SU-DHL-6 (cell line): ENCODE measurements around the gene ASTN2.

Experiments used
- H2AFZ ChIP-seq: fragments of 200-600 bp; sonication (generic); 2 replicates; pipeline ENCODE4 v1.6.1; 2014; ENCODE audit warnings: low read depth, mild to moderate bottlenecking, moderate library complexity, mixed read lengths, antibody characterized with exemption, low read length; ENCODE audit not compliant: severe bottlenecking
- H3F3A ChIP-seq: fragments of 200-600 bp; shearing (Covaris generic); 2 replicates; pipeline ENCODE4 v1.6.0; 2016; ENCODE audit warnings: antibody characterized with exemption, mild to moderate bottlenecking; ENCODE audit not compliant: insufficient read depth
- H3K27ac ChIP-seq: fragments of 200-600 bp; sonication (generic); 2 replicates; pipeline ENCODE4 v1.5.1; 2016; ENCODE audit warnings: low read depth, mild to moderate bottlenecking, low read length, moderate library complexity, mixed read lengths
- H3K27me3 ChIP-seq: fragments of 200-600 bp; sonication (generic), shearing (Covaris generic); 2 replicates; pipeline ENCODE4 v1.6.0; 2014; ENCODE audit warnings: mild to moderate bottlenecking, low read length
- H3K36me3 ChIP-seq: fragments of 200-600 bp; sonication (generic); 2 replicates; pipeline ENCODE4 v1.6.1; 2014; ENCODE audit warnings: mild to moderate bottlenecking, low read length, mixed read lengths
- H3K4me2 ChIP-seq: fragments of 300-600, 200-600 bp; shearing (Covaris generic), sonication (generic); 2 replicates; pipeline ENCODE4 v1.6.0; 2014; ENCODE audit warnings: low read length, low read depth, mild to moderate bottlenecking; ENCODE audit not compliant: poor library complexity, severe bottlenecking
- H3K4me3 ChIP-seq: fragments of 200-600 bp; sonication (generic); 2 replicates; pipeline ENCODE4 v1.5.1; 2014; ENCODE audit warnings: antibody characterized with exemption, low read length, mild to moderate bottlenecking, mixed read lengths; ENCODE audit not compliant: insufficient read depth, poor library complexity, severe bottlenecking
- H3K79me2 ChIP-seq: fragments of 200-600 bp; sonication (generic); 2 replicates; pipeline ENCODE4 v1.6.1; 2014; ENCODE audit warnings: mild to moderate bottlenecking, low read length, moderate library complexity; ENCODE audit not compliant: insufficient read depth
- H3K9ac ChIP-seq: fragments of 200-600 bp; sonication (generic); 2 replicates; pipeline ENCODE4 v1.7.0; 2014; ENCODE audit warnings: mild to moderate bottlenecking, low read length
- H3K9me2 ChIP-seq: fragments of 200-600 bp; sonication (generic); replicated peaks from 2 replicates; pipeline ENCODE4 v1.6.1; 2014; ENCODE audit warnings: low read length; ENCODE audit not compliant: insufficient read depth
- H3K9me3 ChIP-seq: fragments of 200-600 bp; sonication (generic); 2 replicates; pipeline ENCODE4 v1.6.1; 2014; ENCODE audit warnings: low read length, mixed read lengths; ENCODE audit not compliant: insufficient read depth
- H4K20me1 ChIP-seq: fragments of 200-600 bp; sonication (generic); 2 replicates; pipeline ENCODE4 v1.6.1; 2014; ENCODE audit warnings: low read depth, mild to moderate bottlenecking, antibody characterized with exemption, low read length, moderate library complexity, mixed read lengths
- CTCF ChIP-seq: fragments of 200-600 bp; sonication (generic); IDR thresholded peaks from one replicate; pipeline ENCODE4 v1.5.1; 2017; ENCODE audit warnings: antibody characterized with exemption, mild to moderate bottlenecking, low read length, moderate library complexity; ENCODE audit not compliant: insufficient read depth, poor library complexity, severe bottlenecking
- EZH2phosphoT487 ChIP-seq: fragments of 200-600 bp; sonication (generic), shearing (Covaris generic); conservative IDR thresholded peaks from 2 replicates; pipeline ENCODE4 v1.6.1; 2018; ENCODE audit warnings: mild to moderate bottlenecking, antibody characterized with exemption, low read length, moderate library complexity, mixed read lengths

ASTN2 gene

GRCh38 chr9:117448066-117448465, 33.2 kb upstream of the ASTN2 start:
- no peak overlapping the region for H3K27ac ChIP-seq
- no peak overlapping the region for H2AFZ ChIP-seq
- no peaks in the 10 kb centered on the region for H4K20me1 ChIP-seq
- no peaks in the 10 kb centered on the region for H3F3A ChIP-seq
- H3K9ac ChIP-seq = no peak overlapping the region
- no peaks in the 10 kb centered on the region for H3K27me3 ChIP-seq
- H3K9me2 ChIP-seq = no peaks in the 10 kb centered on the region
- no peak overlapping the region for H3K4me2 ChIP-seq
- H3K79me2 ChIP-seq = no peaks in the 10 kb centered on the region
- TF ChIP-seq CTCF (no peak), EZH2phosphoT487 (no peak)
- H3K9me3 ChIP-seq = no peaks in the 10 kb centered on the region
- H3K36me3 ChIP-seq = no peaks in the 10 kb centered on the region
- H3K4me3 ChIP-seq = no peak overlapping the region

GRCh38 chr9:117445631-117446030, 30.8 kb upstream of the ASTN2 start:
- no peaks in the 10 kb centered on the region for H3K27me3 ChIP-seq
- H4K20me1 ChIP-seq = no peaks in the 10 kb centered on the region
- H2AFZ ChIP-seq = no peak overlapping the region
- H3K9me3 ChIP-seq = no peaks in the 10 kb centered on the region
- no peaks in the 10 kb centered on the region for H3K9me2 ChIP-seq
- H3K79me2 ChIP-seq = no peaks in the 10 kb centered on the region
- TF ChIP-seq CTCF = no peak
- no peak for TF ChIP-seq EZH2phosphoT487
- no peak overlapping the region for H3K4me3 ChIP-seq
- H3F3A ChIP-seq = no peaks in the 10 kb centered on the region
- H3K4me2 ChIP-seq = no peak overlapping the region
- no peak overlapping the region for H3K9ac ChIP-seq
- H3K27ac ChIP-seq = no peak overlapping the region
- no peaks in the 10 kb centered on the region for H3K36me3 ChIP-seq

DNA sequence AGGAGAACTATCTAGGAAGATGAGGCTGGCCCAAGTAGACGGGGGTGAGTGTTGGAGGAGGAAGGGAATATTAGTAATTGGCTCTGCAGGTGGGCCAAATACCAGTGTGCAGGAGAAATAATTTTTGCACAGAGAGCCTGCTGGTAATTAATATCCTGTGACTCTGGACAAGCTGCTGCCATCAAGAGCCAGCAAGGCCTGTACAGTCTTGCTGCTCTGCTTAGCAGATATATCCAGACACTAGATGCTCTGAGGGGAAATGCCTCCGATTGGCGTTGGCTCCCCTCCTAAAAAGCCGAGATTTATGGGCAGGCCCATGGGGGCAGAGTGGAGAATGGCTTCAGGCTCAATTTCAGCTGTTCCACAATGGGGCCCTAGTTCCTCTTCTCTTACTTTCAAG, 29.6 kb upstream of the ASTN2 start:
- no peaks in the 10 kb centered on the region for H3F3A ChIP-seq
- no peaks in the 10 kb centered on the region for H3K9me3 ChIP-seq
- no peak overlapping the region for H3K9ac ChIP-seq
- no peaks in the 10 kb centered on the region for H4K20me1 ChIP-seq
- H3K4me3 ChIP-seq = no peak overlapping the region
- H3K9me2 ChIP-seq = no peaks in the 10 kb centered on the region
- H3K36me3 ChIP-seq = no peaks in the 10 kb centered on the region
- H3K79me2 ChIP-seq = no peaks in the 10 kb centered on the region
- no peak for TF ChIP-seq CTCF
- no peak for TF ChIP-seq EZH2phosphoT487
- H3K27ac ChIP-seq = no peak overlapping the region
- no peak overlapping the region for H3K4me2 ChIP-seq
- no peak overlapping the region for H2AFZ ChIP-seq
- no peaks in the 10 kb centered on the region for H3K27me3 ChIP-seq

DNA sequence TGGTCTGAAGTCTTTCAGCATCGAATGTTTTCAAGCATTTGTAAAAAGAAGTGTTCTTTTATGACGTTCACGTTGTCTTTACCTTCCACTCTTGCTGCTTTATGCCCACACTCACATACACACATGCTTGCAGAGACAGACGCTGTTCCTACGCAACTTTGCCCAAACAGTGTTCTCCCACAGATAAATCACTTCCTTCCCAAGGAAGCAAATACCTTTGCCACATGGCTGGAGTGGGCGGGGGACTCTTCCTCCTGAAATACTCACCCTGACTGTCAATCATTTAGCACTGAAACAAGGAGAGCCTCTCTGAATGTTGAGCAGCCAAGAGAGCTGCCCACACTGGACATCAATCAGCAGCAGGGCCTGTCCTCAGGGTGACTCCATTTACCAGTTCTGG, 22.4 kb upstream of the ASTN2 start:
- Histone ChIP-seq H3K9me2 (no peaks in the 10 kb centered on the region), H3K36me3 (no peaks in the 10 kb centered on the region), H3K4me2 (no peak overlapping the region), H3K9ac (no peak overlapping the region), H3K9me3 (no peaks in the 10 kb centered on the region), H3K79me2 (no peaks in the 10 kb centered on the region), H3K4me3 (no peak overlapping the region), H3F3A (no peaks in the 10 kb centered on the region), H3K27ac (no peak overlapping the region), H4K20me1 (no peaks in the 10 kb centered on the region), H3K27me3 (no peaks in the 10 kb centered on the region), H2AFZ (no peak overlapping the region)
- TF ChIP-seq CTCF = no peak
- no peak for TF ChIP-seq EZH2phosphoT487
